COLO668 (cell line): ENCODE measurements around the gene PKD2L2.
A peak's percentile ranks its signal among the peaks of the same experiment; 100 is the strongest.
"Not testable (repeated sequence)": the region's sequence is repeated elsewhere in the genome, so short reads cannot be mapped to it uniquely, and the experiment has no call there.

Experiments
- DNase-seq: peaks from one replicate; lab custom pipeline; 2025; ENCODE audit not compliant: unreplicated experiment; lab: John Stamatoyannopoulos, UW

The PKD2L2 gene

DNA sequence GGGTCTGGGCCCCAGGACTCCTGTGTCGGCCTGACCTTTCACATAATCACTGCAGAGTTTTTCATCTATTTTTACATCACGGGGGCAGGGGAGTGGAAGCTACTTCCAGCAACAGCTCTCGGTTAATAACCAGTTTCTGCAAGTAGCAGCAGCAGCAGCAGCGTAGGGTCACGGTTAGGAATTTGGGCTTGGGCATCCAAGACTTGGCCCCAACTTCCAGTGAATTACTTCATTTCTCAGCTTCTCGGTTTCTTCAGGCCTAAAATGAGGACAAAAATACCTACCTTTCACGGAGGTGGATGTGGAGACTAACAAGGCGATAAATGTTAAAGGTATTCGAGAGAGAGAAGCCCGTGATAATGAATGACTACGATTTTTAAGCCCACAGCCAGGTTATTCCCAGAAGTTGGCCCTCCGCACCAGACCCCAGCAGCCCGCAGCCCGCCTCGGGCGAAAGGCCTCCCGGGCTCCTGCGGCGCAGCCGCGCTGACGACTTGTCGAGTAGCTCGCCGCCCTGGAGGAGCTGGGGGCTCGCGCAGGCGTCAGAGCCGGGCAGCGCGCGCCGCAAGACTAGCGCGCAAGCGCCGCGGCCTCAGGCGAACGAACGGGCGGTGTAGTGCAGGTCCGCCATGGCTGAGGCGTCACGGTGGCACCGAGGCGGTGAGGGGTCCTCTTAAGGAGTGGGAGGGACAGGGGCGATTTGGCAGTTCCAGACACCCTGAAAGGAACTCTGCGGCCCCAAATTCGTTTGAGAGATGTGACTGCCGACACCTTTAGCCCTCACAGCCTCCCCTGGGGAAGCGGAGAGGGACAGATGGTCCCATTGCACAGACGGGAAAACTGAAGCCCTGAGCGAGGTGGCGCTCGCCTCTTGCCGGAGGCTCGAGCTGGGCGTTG lies at the start of gene PKD2L2:
TSS of gene PKD2L2 (plus strand) at position 595 of the 897 bp plus-strand sequence. CDS start at position 630, 35 bp downstream.
- DNase-seq, result peak; percentile 92

DNA sequence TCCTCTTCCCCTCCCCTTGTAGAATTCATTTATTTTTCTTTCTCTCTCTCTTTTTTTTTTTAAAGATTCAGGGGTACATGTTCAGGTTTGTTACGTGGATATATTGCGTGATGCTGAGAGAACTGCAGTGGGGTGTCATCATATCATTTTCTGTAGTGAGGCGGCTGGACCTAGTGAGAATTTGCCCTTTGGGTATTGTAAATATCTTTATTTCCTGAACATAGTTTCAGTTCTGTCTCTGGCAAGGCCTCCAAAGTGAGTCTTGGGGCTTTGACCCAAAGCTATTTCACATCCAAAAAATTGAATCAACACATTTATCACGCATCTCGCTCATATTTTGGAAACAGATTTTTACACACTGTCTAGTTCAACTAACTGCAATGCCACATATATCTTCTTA lies 47.0 kb upstream of the PKD2L2 start:
- no peak for DNase-seq

DNA sequence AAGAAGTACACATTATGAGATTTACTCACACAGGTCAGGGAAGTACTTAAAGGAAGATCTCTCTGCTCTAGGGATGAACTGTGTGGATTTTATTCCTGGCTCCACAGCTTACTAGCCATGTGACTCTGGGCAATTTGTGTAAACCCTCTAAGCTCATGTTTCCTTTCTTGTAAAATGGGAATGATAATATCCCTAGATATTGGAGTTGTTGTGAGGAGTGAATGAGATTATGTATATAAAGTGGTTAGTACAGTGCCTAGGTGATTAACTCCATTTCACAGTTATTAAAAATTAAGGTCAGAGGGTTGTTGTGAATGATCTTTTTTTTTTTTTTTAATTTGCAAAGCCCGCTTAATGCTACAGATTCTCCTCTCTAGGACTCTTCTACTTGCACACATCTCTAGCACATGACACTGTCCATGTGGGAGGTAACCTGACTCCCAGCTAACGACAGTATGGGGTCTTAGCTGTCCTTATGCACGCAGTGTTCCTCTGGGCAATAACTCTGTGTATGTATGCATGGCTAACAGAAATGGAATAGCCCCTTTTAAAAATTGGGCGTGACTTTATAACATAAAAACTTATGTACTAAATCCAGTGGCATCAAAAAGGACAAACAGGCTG lies 45.5 kb upstream of the PKD2L2 start:
- no peak for DNase-seq

DNA sequence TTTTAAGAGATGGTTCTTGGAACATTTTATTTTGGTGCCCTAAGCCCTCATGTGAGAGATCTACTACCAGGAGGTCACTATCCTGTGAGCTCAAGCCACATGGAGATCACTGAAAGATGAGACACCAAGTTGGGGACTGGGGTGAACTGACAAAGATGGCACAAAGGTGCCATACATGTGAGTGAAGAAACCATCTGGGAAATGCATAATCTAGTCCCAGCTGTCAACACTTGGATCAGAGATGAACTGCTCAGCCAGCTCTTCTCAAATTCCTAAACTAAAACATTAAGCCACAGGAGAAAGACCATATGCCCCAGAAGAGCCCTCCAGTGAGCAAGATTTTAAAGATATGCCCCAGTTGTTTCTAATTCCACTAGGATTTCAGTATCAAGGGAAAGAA lies 43.8 kb upstream of the PKD2L2 start:
- no peak for DNase-seq

DNA sequence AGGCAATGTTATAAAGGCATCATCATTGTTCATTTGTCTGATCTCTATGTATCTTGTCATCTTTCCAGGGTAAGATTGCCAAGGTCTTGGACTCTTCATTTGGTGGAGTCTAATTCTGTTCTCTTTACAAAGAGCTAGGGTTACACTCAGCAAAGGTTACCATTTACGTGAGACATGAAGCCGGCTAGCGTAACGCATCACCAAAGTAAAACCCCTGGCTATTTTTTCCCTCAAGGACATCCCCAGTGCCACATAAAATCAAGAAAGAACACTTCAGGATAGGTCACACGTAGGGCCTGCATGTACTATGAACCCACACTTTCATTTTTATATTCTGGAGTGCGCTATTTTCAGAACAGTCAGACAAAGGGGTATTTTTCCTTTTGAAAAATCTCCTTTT lies 41.6 kb upstream of the PKD2L2 start:
- no peak for DNase-seq

DNA sequence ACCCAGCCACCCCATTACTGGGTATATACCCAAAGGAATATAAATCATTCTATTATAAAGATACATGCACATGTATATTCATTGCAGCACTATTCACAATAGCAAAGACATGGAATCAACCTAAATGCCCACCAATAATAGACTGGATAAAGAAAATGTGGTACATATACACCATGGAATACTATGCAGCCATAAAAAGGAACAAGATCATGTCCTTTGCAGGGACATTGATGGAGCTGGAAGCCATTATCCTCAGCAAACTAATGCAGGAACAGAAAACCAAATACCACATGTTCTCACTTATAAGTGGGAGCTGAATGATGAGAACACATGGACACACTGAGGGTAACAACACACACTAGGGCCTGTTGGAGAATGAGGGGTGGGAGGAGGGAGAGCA lies 36.1 kb upstream of the PKD2L2 start:
- not testable (repeated sequence) for DNase-seq

DNA sequence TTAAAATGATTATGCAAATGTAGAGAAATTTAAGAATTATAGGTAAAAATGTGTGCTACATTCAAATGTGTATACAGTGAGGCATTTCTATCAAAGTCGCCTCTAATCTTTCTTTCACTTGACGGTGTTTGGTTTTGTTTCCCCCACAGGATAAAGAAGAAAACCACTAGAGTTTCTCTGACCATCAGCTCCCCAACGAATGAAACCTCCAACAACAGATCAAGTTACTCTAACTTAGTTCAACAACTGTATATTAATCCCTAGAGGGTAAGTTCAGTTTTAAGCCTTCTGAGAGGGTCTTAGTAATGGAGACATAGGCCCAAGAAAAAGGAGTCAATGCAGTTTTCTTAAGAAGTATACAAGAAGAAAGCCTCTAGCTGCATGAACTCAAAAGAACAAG lies 33.1 kb upstream of the PKD2L2 start:
- no peak for DNase-seq

DNA sequence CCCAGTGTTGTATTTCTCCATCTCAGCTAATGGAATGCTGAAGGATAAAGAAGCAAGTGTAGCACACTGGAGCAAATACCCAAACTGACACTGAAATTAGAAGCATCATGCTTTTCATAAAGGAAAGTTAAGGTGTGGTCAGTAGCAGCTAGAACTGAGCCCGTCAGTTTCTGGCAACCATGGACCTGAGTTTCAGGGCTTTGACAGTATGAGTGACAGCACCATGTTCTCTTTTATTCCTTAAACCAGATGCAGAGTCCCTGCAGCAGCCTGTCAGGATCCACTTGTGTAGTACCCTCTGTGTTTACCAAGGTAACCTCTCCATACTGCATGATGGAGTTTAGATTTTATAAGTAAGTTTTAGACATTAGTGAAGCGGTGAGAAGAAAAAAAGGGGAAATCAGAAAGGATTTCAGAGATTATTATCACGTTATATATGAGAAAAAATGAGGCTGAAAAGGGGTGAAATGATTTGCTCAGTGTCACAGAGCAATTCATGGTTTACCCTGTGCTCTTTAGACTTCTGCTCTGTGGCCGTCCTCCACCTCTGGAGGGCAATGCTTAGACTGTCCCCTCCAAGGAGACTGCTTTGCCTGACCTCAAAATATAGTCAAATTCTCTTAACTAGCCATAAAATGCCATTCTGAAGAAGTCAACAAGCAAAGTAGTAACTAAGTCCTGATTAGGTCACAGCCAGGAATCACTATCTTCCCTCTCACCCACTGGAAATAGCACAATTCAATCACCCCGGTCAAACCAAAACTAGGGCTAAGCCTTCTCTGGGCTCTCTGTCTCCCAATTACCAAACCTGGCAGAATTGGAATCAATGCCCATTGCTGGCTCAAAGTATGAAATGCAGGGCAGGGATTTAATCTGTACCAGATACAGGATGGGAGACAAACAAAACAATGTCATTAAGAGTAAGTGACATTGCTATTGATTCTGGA lies 32.1 kb upstream of the PKD2L2 start:
- no peak for DNase-seq

DNA sequence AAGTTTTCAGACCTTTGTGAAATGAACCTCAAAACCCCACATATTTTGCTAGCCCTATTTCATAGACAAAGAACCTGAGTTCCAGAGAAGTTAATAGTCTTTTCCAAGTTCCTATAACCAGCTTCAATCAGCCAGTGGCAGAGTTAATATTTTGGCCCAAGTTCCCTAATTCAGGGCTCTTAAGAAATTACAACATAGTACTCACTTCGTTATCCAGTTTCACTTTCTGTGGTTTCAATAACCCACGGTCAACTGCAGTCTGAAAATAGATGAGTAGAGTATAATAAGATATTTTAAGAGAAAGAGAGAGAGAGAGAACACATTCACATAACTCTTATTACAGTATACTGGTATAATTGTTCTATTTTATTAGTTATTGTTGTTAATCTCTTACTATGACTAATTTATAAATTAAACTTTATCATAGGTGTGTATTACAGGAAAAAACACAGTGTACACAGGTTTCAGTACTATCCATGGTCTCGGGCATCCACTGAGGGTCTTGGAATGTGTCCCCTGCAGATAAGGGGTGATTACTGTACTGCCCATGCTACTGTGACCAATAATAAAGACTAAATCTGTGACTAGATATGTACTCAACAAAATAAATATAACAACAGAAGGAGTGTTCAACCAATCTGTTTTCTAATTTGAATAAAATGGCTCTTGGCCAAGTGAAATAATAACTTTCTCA lies 30.9 kb upstream of the PKD2L2 start:
- no peak for DNase-seq

DNA sequence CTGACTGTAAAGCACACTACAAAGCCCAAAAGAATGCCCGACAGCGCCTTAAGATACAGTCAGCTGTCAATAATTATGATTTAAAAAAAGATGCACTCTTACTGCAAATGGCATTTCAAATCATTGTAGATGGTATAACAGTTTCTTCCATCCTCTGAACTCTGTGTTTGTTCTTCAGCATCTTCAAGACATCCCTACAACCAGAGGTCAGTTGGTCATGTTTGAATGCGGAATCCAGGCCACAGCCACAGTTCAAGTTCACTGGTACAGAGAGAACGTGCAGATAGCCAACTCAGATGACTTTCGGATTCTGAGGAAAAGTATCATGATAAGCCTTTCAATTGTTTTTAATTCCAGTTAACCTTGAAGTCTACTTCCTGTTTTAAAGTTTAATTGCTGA lies 30.3 kb upstream of the PKD2L2 start:
- DNase-seq, result no peak

DNA sequence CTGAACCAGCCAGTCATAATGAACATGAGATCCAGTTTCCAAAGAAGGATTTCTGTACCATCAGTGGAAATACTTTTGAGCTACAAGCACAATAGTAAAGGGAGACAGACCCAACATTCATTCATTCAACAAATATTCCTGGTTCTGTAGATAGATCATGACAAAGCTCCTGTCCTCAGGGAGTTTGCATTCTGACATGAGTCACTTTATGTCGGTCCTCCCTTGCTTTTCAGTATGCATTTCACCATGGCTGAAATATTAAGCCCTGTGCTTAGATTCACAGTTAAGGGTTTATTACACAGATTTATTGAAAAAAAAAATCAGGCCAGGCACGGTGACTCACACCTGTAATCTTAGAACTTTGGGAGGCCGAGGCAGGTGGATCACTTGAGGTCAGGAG lies 27.0 kb upstream of the PKD2L2 start:
- DNase-seq, result no peak

DNA sequence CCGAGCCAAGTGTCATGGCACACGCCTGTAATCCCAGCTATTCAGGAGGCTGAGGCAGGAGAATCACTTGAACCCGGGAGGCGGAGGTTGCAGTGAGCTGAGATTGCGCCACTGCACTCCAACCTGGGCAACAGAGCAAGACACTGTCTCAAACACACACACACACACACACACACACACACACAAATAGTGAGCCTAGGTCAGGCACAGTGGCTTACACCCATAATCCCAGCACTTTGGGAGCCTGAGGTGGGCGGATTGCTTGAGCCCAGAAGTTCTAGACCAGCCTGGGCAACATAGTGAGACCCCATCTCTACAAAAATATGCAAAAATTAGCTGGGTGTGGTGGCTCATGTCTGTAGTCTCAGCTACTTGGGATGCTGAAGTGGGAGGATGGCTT lies 25.6 kb upstream of the PKD2L2 start:
- DNase-seq, result not testable (repeated sequence)

DNA sequence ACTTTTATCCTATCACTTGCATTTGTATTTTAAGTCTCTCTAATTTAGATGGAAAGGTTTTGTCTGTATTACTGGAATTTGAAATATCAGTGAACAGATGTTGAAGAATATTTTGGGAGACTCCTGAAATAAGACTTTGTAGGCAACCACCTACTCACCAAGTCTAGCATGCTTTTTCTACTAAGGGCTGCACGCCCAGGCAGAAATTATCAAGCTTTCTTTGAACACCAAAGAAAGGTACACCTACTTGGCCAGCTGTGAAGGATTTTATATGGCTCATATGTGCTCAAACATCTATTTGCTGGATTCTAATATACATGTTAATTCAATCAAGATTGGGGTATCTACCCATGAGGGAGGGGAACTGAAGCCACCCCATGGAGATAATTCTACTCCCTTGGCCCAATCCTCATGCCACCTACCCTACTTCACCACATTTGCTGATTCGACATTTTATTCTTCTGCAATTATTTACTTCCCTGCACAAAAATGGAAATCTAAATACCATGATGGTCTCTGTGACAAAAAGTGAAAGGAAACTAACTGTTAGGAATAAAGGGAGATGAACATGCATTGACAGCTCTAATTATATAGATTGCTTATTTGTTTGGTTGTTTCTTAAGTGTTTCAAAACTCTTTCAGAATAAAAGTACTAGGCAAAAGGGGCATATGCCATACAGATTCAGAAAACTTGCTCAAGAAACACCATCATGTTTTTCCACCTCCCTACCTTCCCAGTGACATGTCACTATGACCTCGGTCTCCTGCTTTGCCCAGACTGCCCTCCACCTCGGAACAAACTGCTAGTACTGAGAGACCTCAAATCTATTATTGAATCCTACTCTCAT lies 22.5 kb upstream of the PKD2L2 start:
- DNase-seq, result no peak

DNA sequence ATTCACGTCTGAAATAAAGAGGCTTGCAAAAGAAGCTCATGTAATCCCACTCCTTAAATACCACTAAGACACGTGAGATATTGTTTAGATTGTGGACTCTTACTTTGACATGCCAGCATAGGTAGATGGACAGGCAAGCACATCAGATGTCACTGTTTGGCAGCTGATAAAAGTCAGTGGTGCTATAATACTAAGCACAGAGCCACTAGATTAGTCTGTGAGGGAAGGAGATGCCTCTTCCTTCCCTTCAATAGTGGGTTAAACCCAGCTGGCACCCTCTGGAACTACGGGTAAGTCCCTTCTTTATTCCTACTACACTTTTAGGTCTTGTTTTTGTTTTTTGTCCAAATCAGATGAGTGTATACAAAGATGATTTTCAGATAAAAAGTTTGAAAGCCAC lies 21.6 kb upstream of the PKD2L2 start, which contains the start of gene MYOT:
TSS of gene MYOT (plus strand) at position 197 of the 400 bp plus-strand sequence. CDS start 2,792 bp downstream, outside the sequence.
- no peak for DNase-seq

DNA sequence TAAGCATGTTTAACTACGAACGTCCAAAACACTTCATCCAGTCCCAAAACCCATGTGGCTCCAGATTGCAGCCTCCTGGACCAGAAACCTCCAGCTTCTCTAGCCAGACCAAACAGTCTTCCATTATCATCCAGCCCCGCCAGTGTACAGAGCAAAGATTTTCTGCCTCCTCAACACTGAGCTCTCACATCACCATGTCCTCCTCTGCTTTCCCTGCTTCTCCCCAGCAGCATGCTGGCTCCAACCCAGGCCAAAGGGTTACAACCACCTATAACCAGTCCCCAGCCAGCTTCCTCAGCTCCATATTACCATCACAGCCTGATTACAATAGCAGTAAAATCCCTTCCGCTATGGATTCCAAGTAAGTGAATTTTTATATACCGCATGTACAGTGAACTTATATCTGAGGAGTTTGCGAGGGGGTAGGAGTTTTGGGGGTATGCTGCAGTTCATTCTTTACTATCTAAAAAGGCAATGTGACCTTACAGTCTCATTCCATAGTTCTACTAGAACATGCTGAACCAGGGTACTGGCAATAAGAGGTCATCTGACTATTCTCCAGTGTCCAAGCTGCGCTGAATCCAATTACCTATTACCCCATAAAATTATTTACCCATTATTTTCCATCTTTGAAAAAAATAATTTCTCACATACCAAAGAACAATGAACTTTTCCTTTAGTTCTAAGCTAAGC lies 18.5 kb upstream of the PKD2L2 start:
- DNase-seq, result no peak

DNA sequence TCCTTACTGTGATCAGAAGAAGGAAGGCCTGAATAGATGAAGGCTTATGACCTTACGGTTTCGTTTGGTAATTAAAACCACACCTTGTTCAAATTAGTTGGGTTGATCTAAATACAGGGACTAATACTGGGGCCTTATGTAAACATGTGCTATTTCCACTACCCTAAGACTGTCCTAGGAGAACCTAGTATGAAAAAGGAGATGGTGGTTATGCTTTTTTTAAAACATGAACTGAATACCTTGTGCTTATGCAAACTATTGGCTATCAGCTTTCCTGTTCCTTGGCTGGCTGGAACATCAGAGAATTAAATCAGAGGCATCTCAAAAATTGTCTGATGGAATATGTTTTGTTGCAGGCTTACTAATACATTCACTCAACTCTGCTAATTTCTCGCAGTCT lies 17.7 kb upstream of the PKD2L2 start:
- no peak for DNase-seq

DNA sequence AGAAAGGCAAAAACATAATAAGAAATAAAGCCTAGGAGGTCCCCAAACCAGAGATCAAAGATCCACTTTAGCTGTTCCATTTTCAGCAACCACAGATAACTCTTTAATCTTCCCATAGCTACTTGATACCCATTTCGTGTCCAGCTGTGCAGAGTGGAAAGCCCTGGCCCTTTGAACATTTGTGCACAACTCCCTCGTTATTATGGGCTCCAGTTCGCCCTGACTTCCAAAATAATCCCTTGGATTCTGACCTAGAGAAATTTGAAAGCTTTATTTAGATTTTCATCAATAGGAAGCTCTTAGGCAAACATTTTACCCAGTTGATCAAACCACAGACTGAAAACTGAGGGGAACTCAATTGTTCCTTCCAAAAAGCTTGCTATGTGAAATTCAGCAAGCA lies 16.8 kb upstream of the PKD2L2 start:
- no peak for DNase-seq

DNA sequence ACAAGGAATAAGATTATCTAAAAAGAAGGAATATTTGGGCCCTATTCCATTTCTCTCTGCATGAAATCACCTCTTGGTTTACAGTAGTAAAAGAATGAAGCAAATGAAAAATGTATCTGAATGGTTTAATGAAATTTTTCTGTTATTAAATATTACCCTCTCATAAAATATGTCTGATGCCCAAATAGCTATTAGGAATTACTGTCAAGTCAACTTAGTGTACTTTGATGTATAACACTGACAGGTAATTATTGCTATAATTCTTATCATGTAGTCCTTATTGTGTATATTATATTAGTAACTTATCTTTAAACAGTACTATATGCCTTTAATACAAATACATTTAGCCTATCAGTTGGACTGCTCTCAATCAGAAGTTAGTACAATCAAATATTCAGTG lies 13.2 kb upstream of the PKD2L2 start:
- DNase-seq, result no peak

DNA sequence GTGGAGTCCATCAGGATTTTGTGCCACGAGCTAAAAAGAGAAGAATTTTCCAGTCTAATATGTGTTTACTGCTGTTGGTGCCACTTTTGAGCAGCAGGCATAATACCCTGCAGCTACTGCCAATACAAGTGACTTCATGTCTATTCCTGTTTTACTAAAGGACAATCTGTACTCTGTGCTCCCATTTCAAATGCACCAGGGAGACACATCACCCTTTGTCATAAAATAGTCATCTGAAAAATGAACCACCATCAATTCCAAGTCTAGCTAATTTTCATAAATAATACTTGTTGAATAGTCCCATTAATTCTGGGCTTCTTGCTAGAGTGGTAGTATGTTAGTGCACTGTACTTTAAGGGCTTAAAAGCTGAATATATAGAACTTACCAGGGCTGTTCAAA lies 8.9 kb upstream of the PKD2L2 start:
- no peak for DNase-seq
